ENCODE measurements around the gene EPS8.

Gene EPS8

DNA sequence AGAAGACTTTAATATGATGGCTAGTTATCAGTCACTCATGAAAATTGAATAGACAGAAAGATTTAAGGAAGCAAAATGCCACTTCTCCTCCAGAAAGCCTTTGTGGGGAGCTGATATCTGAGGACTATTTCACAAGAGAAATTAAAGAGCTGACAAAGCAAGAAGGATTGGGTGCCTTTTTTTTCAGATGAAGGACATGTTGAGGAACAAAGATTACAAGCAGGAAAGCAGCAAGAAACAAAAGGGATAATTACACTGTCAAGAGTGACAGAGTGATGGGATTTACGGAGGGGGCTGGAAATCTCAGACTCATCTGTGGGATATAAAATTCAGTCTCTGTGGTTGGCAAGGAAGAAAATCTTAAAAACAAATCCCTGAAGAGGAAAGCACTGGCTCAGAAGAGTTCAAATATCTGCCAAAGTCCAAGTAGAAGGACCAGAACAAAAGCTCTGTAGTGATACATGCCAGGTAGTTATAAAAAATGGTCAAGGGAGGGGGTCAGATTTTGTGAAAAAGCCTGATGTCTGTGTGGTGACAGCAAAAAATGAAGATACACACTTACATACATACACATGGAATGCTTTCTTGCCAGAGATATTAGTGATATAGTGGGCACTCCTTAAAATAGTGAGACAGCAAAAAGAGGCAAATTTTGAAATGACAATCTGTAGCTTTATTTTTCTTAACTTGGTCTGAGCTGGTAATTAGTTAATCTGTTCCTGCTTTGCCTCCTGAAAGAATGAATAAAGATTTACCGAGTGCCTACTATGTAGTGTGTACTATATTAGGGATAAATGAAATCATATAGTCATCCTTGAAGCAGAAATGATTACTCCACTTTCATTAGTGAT lies 62.9 kb downstream of the EPS8 start:
- TF ChIP-seq FOXP2 (optimal IDR thresholded peaks at IDR 0.05; ENCODE audit: borderline replicate concordance, extremely low read depth, extremely low read length, insufficient read depth) (no peak), TAF1 (IDR thresholded peaks at IDR 0.05; ENCODE audit: borderline replicate concordance, insufficient read depth, low read length) (no peak)

DNA sequence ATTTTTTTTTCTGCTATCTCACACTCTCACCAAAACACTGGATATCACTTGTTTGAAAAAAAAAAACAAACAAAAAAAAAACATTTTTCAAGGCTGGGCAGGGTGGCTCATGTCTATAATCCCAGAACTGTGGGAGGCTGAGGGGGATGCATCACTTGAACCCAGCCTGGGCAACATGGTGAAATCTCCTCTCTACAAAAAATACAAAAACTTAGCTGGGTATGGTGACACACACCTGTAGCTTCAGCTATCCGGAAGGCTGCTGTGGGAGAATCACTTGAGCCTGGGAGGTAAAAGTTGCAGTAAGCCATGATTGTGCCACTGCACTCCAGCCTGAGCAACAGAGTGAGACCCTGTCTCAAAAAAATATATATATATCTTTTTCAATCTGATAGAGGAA lies 66.2 kb downstream of the EPS8 start:
- TF ChIP-seq POLR2AphosphoS5 (IDR thresholded peaks at IDR 0.05; ENCODE audit: low read depth, low read length): no peak
- no peak for TF ChIP-seq TAF1 (IDR thresholded peaks at IDR 0.05; ENCODE audit: borderline replicate concordance, insufficient read depth, low read length)
- TF ChIP-seq SIN3A (IDR thresholded peaks at IDR 0.05; ENCODE audit: borderline replicate concordance, insufficient read depth, low read length): no peak
- TF ChIP-seq FOXP2 (optimal IDR thresholded peaks at IDR 0.05; ENCODE audit: borderline replicate concordance, extremely low read depth, extremely low read length, insufficient read depth): no peak

- TF ChIP-seq REST (IDR thresholded peaks at IDR 0.05; ENCODE audit: insufficient read depth in 1 of 2, low read depth in 2 of 2, low read length in 2 of 2): no peak
- no peak for TF ChIP-seq TAF1 (IDR thresholded peaks at IDR 0.05; ENCODE audit: borderline replicate concordance, insufficient read depth, low read length)
Observed at GRCh38 chr12:15721316-15722115, 67.7 kb downstream of the EPS8 start.

- TF ChIP-seq POLR2AphosphoS5 (IDR thresholded peaks at IDR 0.05; ENCODE audit: low read depth, low read length) (no peak), FOXP2 (optimal IDR thresholded peaks at IDR 0.05; ENCODE audit: borderline replicate concordance, extremely low read depth, extremely low read length, insufficient read depth) (no peak), REST (IDR thresholded peaks at IDR 0.05; ENCODE audit: insufficient read depth in 1 of 2, low read depth in 2 of 2, low read length in 2 of 2) (no peak), SIN3A (IDR thresholded peaks at IDR 0.05; ENCODE audit: borderline replicate concordance, insufficient read depth, low read length) (no peak), TAF1 (IDR thresholded peaks at IDR 0.05; ENCODE audit: borderline replicate concordance, insufficient read depth, low read length) (no peak)
Observed at GRCh38 chr12:15720295-15720694, 68.9 kb downstream of the EPS8 start.

GRCh38 chr12:15719230-15719629 lies 70.0 kb downstream of the EPS8 start:
- TF ChIP-seq POLR2AphosphoS5 (IDR thresholded peaks at IDR 0.05; ENCODE audit: low read depth, low read length) (no peak), FOXP2 (optimal IDR thresholded peaks at IDR 0.05; ENCODE audit: borderline replicate concordance, extremely low read depth, extremely low read length, insufficient read depth) (no peak), REST (IDR thresholded peaks at IDR 0.05; ENCODE audit: insufficient read depth in 1 of 2, low read depth in 2 of 2, low read length in 2 of 2) (no peak), SIN3A (IDR thresholded peaks at IDR 0.05; ENCODE audit: borderline replicate concordance, insufficient read depth, low read length) (no peak)

All from PFSK-1 (cell line).